Neural progenitor cell (in vitro differentiated cells): ENCODE data around the gene LHX6. TPM values are rescaled to one million over a fixed set of nuclear protein-coding genes. Genes with fewer than 3 reads are reported as not detected.

Source experiments
- DNase-seq: peaks from one replicate; pipeline ENCODE4 v3.0.0-alpha.2; 2016; ENCODE audit warnings: low spot score
- H2AFZ ChIP-seq: fragments of 200-600 bp; sonication (generic); replicated peaks from 2 replicates; pipeline ENCODE4 v1.6.1; 2016; ENCODE audit warnings: antibody characterized with exemption
- H3F3A ChIP-seq: fragments of 200-600 bp; sonication (generic); 2 replicates; pipeline ENCODE4 v1.6.1; 2016; ENCODE audit warnings: antibody characterized with exemption, low read depth
- H3K27ac ChIP-seq: fragments of 200-600 bp; sonication (generic); 2 replicates; pipeline ENCODE4 v1.5.1; 2016; ENCODE audit warnings: mild to moderate bottlenecking
- H3K27me3 ChIP-seq: fragments of 200-600 bp; sonication (generic); 2 replicates; pipeline ENCODE4 v1.6.1; 2016; ENCODE audit warnings: mild to moderate bottlenecking, moderate library complexity
- H3K36me3 ChIP-seq: fragments of 200-600 bp; sonication (generic); 2 replicates; pipeline ENCODE4 v1.5.1; 2016
- H3K4me1 ChIP-seq: fragments of 200-600 bp; sonication (generic); 2 replicates; pipeline ENCODE4 v1.6.1; 2016; ENCODE audit warnings: mixed run types
- H3K4me2 ChIP-seq: fragments of 200-600 bp; sonication (generic); 2 replicates; pipeline ENCODE4 v1.6.1; 2016
- H3K4me3 ChIP-seq: fragments of 200-600 bp; sonication (generic); 2 replicates; pipeline ENCODE4 v1.5.1; 2016
- H3K79me2 ChIP-seq: fragments of 200-600 bp; sonication (generic); 2 replicates; pipeline ENCODE4 v1.6.1; 2016; ENCODE audit warnings: low read depth
- H3K9ac ChIP-seq: fragments of 200-600 bp; sonication (generic); 2 replicates; pipeline ENCODE4 v1.6.1; 2016
- H3K9me3 ChIP-seq: fragments of 200-600 bp; sonication (generic); 2 replicates; pipeline ENCODE4 v1.5.1; 2016; ENCODE audit warnings: low read depth
- H4K20me1 ChIP-seq: fragments of 200-600 bp; sonication (generic); 2 replicates; pipeline ENCODE4 v1.6.1; 2016; ENCODE audit warnings: low read depth
- H3K27ac Mint-ChIP-seq: 3 replicates; pipeline ENCODE4 v1.8.0; 2021; ENCODE audit warnings: mixed read lengths
- H3K27me3 Mint-ChIP-seq: 2 replicates; pipeline ENCODE4 v1.8.0; 2022; ENCODE audit warnings: low read depth, mild to moderate bottlenecking, inconsistent platforms, moderate library complexity, mixed read lengths; ENCODE audit not compliant: insufficient read depth
- H3K36me3 Mint-ChIP-seq: 3 replicates; pipeline ENCODE4 v1.8.0; 2021; ENCODE audit warnings: mixed read lengths
- H3K4me1 Mint-ChIP-seq: 3 replicates; pipeline ENCODE4 v1.8.0; 2021; ENCODE audit warnings: mixed read lengths
- H3K4me3 Mint-ChIP-seq: 3 replicates; pipeline ENCODE4 v1.8.0; 2021; ENCODE audit warnings: mild to moderate bottlenecking, moderate library complexity, mixed read lengths
- H3K9me3 Mint-ChIP-seq: 3 replicates; pipeline ENCODE4 v1.8.0; 2020; ENCODE audit warnings: mixed read lengths
- EZH2 ChIP-seq: fragments of 200-600 bp; sonication (generic); IDR thresholded peaks from 2 replicates; pipeline ENCODE4 v1.6.1; 2017; ENCODE audit warnings: antibody characterized with exemption, mild to moderate bottlenecking, moderate library complexity
- EZH2phosphoT487 ChIP-seq: fragments of 200-600 bp; sonication (generic); IDR thresholded peaks from 2 replicates; pipeline ENCODE4 v1.6.1; 2017; ENCODE audit warnings: antibody characterized with exemption
- total RNA-seq: library from RNA; depleted of rRNA; stranded (reverse); fragments of >200 nt; gene quantifications from 2 replicates; pipeline ENCODE4 v1.2.3, GENCODE V29; 2015; ENCODE audit warnings: low replicate concordance
- TF ChIP-seq, protein P1 (sequence below): fragments of 200-600 bp; sonication (generic); IDR thresholded peaks from 2 replicates; pipeline ENCODE4 v1.5.1; 2017; ENCODE audit warnings: antibody characterized with exemption, mild to moderate bottlenecking

LHX6 gene
- total RNA-seq, 1 donor from 2014 or later, result not detected

DNA sequence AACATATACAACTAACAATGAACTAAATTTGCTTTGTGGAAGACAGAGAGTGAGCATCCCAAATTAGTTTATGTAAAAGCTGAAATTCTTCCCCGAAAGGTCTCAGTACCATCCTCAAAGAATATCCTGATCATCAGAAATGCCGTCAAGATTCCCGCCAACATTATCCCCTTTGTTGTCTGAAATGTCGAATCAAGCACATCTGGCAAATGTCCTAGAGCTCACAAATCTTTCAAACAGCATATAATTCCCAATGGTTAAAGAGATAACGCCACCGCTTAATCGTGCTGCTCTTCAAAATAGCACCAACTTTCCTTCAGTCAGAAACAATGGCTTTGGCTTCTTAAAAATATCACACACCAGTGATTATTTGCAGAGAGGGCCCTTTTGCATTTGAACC is 45.3 kb downstream of the LHX6 start:
- no peak overlapping the region for H3K4me2 ChIP-seq
- no peaks in the 10 kb centered on the region for H3K27me3 ChIP-seq
- H3K4me1 ChIP-seq, result no peaks in the 10 kb centered on the region
- no peaks in the 10 kb centered on the region for H3F3A ChIP-seq
- TF ChIP-seq EZH2 (no peak), EZH2phosphoT487 (no peak)
- TF ChIP-seq, protein P1, sequence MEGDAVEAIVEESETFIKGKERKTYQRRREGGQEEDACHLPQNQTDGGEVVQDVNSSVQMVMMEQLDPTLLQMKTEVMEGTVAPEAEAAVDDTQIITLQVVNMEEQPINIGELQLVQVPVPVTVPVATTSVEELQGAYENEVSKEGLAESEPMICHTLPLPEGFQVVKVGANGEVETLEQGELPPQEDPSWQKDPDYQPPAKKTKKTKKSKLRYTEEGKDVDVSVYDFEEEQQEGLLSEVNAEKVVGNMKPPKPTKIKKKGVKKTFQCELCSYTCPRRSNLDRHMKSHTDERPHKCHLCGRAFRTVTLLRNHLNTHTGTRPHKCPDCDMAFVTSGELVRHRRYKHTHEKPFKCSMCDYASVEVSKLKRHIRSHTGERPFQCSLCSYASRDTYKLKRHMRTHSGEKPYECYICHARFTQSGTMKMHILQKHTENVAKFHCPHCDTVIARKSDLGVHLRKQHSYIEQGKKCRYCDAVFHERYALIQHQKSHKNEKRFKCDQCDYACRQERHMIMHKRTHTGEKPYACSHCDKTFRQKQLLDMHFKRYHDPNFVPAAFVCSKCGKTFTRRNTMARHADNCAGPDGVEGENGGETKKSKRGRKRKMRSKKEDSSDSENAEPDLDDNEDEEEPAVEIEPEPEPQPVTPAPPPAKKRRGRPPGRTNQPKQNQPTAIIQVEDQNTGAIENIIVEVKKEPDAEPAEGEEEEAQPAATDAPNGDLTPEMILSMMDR, result no peak
- Mint-ChIP-seq H3K4me3 (no peak overlapping the region), H3K27ac (no peak overlapping the region), H3K36me3 (no peaks in the 10 kb centered on the region), H3K27me3 (peaks cover 7% of the 10 kb centered on the region), H3K4me1 (peaks cover 5% of the 10 kb centered on the region), H3K9me3 (no peaks in the 10 kb centered on the region)
- no peak for DNase-seq
- no peak overlapping the region for H3K9ac ChIP-seq
- H4K20me1 ChIP-seq, result no peaks in the 10 kb centered on the region
- no peaks in the 10 kb centered on the region for H3K9me3 ChIP-seq
- no peaks in the 10 kb centered on the region for H3K79me2 ChIP-seq
- H3K27ac ChIP-seq, result no peak overlapping the region
- H2AFZ ChIP-seq, result no peak overlapping the region
- no peak overlapping the region for H3K4me3 ChIP-seq
- no peaks in the 10 kb centered on the region for H3K36me3 ChIP-seq

DNA sequence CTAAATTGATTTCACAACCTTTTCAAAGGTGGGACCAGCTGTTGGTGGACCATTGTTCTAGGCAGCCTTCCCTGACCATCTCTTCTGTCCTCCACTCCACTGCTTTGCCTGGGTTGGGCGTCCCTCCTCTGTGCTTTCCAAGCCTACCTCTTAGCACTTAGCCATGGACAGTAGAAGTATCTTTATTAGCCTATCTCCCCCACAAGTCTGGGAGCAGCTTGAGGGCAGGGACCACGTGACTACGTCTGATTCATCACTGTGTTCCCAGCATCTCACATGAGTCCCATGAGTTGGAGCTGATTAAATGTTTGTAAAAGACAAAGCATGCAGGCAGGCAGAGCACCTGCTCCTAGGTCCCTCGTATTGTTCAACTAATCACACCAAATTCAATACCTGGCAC is 48.1 kb downstream of the LHX6 start:
- no peak overlapping the region for H3K4me3 ChIP-seq
- H3K79me2 ChIP-seq, result no peaks in the 10 kb centered on the region
- H3K27ac ChIP-seq, result no peak overlapping the region
- no peak overlapping the region for H3K9ac ChIP-seq
- Mint-ChIP-seq H3K4me1 (no peaks in the 10 kb centered on the region), H3K36me3 (no peaks in the 10 kb centered on the region), H3K4me3 (no peak overlapping the region), H3K27ac (no peak overlapping the region), H3K27me3 (peaks cover 8% of the 10 kb centered on the region), H3K9me3 (no peaks in the 10 kb centered on the region)
- H4K20me1 ChIP-seq, result no peaks in the 10 kb centered on the region
- no peak overlapping the region for H2AFZ ChIP-seq
- no peaks in the 10 kb centered on the region for H3K4me1 ChIP-seq
- no peaks in the 10 kb centered on the region for H3K9me3 ChIP-seq
- no peaks in the 10 kb centered on the region for H3F3A ChIP-seq
- H3K4me2 ChIP-seq, result no peak overlapping the region
- peaks cover 4% of the 10 kb centered on the region for H3K27me3 ChIP-seq
- no peak for TF ChIP-seq EZH2phosphoT487
- TF ChIP-seq, protein P1, result no peak
- no peak for TF ChIP-seq EZH2
- no peaks in the 10 kb centered on the region for H3K36me3 ChIP-seq
- no peak for DNase-seq

- H3K27ac Mint-ChIP-seq, result no peak overlapping the region
- no peak overlapping the region for H3K4me3 Mint-ChIP-seq
- no peak overlapping the region for H3K27ac ChIP-seq
- peaks cover 4% of the 10 kb centered on the region for H3K27me3 ChIP-seq
- peaks cover 10% of the 10 kb centered on the region for H3K27me3 Mint-ChIP-seq
- no peaks in the 10 kb centered on the region for H3K4me1 ChIP-seq
- TF ChIP-seq EZH2, result no peak
- TF ChIP-seq, protein P1, result no peak
- TF ChIP-seq EZH2phosphoT487, result no peak
- no peaks in the 10 kb centered on the region for H3K36me3 Mint-ChIP-seq
- H3K9me3 Mint-ChIP-seq, result no peaks in the 10 kb centered on the region
- H3K9ac ChIP-seq, result no peak overlapping the region
- no peaks in the 10 kb centered on the region for H3K9me3 ChIP-seq
- H3K4me1 Mint-ChIP-seq, result no peaks in the 10 kb centered on the region
- DNase-seq, result no peak
- H3K4me2 ChIP-seq, result no peak overlapping the region
- H3K4me3 ChIP-seq, result no peak overlapping the region
- no peaks in the 10 kb centered on the region for H3F3A ChIP-seq
- no peak overlapping the region for H2AFZ ChIP-seq
- no peaks in the 10 kb centered on the region for H3K79me2 ChIP-seq
- H4K20me1 ChIP-seq, result no peaks in the 10 kb centered on the region
- no peaks in the 10 kb centered on the region for H3K36me3 ChIP-seq
Measured at GRCh38 chr9:122179690-122180074, 49.1 kb downstream of the LHX6 start.
